HG02938 (cell line): Measurements from ENCODE around the gene HBS1L.

Experiments
- ATAC-seq: cut with Tn5 transposase; IDR thresholded peaks from one replicate; pipeline ENCODE4 v1.9.1; 2021; ENCODE audit warnings: mild to moderate bottlenecking, moderate library complexity; ENCODE audit not compliant: unreplicated experiment

Gene HBS1L

GRCh38 chr6:135054569-135055498, at the start of gene HBS1L:
TSS of gene HBS1L (minus strand) at chr6:135054822. CDS start at chr6:135054691, 131 bp downstream.
- peak; percentile 95 for ATAC-seq

- ATAC-seq = no peak
These were observed 49.6 kb upstream of the HBS1L start for GRCh38 chr6:135104199-135104598.

DNA sequence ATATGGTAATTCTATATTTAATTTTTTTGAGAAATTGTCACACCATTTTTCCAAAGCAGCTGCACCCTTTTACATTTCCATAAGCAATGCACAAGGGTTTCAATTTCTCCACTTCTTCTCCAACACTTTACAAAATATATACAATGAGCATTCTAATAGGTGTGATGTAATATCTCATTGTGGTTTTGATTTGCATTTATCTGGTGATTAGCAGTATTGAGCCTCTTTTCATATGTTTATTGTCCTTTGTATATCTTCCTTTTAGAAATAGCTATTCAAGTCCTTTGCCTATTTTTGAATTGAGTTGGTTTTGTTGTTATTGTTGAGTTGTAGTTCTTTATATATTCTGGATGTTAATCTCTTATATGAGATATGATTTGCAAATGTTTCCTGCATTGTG, 47.6 kb upstream of the HBS1L start:
- no peak for ATAC-seq

DNA sequence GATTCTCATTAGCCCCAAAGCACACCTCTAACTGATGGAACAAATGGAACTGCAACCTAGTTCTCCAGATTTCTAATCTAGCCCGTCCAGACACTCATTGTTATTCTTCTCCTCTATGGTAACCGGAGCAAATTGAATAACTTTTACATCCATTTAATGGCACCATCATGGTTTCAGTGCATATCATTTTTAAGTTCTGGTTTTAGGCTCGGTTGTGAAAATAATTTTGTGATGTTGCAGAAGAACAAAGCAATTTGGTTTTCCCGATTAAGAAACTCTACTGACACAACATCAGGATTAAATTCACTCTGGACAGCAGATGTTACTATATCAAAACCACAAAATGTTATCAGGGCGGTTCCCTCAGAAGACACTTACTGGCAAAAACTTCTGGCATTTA, 42.5 kb upstream of the HBS1L start:
- no peak for ATAC-seq

GRCh38 chr6:135096403-135097130, 41.9 kb upstream of the HBS1L start:
- no peak for ATAC-seq

DNA sequence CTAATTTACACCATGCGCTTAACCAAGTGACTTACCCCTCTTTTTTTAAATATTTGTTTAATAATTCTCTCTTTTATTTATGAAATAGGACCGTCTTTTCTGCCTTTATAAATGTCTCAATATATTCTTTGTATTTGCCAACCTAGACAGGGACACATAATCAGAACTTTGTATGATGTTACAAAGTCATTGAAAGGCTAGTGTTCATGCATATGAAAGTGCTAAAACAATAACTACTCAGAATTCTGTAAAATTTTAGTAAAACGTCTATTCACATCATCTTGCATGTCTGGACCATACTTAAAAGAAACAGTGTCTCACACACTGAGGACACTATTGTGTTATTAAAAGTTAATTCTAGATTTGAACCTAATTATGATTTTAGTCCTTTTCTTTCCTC, 41.1 kb upstream of the HBS1L start:
- no peak for ATAC-seq

- peak; percentile 79 for ATAC-seq
These were observed 39.8 kb upstream of the HBS1L start for GRCh38 chr6:135094403-135094821.

- no peak for ATAC-seq
These were observed 39.0 kb upstream of the HBS1L start for GRCh38 chr6:135093578-135093977.

DNA sequence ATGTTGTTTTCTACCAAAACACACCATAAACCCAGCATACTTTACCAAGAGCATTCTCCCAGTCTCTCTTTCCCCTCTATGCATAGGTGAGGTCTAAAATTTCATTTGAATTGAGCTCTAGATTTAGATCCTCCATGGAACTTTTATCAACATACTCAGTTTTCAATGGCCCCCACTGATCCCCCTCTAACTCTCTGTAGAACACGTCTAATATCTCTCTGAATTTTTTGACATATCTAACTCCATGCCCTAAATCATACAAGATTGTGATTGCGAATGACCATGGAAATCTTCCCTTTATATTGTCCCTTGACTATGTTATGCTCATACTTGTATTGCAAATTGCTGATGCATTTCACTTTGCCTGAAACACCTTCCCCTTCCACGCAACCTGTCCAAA, 38.1 kb upstream of the HBS1L start:
- ATAC-seq = no peak

DNA sequence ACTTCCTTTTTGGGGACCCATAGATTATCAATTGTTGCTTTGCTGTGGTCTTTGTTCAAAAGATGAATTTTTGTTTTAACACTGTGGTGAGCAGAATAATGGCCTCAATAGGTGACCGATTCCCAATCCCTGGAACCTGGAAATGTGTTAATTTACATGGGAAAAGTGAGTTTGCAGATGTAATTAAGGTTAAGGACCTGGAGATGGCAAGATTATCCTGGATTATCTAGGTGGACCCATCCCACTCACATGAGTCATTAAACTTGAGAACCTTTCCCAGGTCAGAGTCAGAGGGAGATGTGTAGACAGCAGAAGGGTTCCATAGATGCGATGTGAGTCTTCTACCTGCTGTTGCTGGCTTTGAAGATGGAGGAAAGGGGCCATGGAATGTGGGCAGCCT, 36.2 kb upstream of the HBS1L start:
- ATAC-seq = no peak

DNA sequence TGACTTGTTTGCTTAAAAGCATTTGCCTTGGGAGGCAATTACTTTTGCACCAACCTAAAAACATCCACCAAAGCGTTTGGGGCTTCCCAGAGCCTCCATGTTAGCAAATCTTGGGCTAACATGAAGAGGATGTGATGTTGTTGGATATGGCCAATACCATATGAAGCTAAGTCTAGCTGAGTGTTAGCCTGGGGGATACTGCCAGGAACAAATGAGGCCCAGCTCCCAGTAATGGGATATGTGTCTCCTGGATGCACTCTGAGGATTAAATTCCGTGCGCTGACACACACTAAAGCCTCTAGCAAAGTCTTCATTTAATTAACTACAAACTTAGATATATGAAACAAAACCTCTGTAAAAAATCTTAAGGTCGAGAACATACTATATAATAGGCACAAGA, 35.3 kb upstream of the HBS1L start:
- no peak for ATAC-seq

- ATAC-seq = peak; percentile 80
These were observed 34.5 kb upstream of the HBS1L start for GRCh38 chr6:135088818-135089809.

GRCh38 chr6:135088281-135088680, 33.7 kb upstream of the HBS1L start:
- ATAC-seq = peak; percentile 0

GRCh38 chr6:135087803-135088202, 33.2 kb upstream of the HBS1L start:
- ATAC-seq = no peak

DNA sequence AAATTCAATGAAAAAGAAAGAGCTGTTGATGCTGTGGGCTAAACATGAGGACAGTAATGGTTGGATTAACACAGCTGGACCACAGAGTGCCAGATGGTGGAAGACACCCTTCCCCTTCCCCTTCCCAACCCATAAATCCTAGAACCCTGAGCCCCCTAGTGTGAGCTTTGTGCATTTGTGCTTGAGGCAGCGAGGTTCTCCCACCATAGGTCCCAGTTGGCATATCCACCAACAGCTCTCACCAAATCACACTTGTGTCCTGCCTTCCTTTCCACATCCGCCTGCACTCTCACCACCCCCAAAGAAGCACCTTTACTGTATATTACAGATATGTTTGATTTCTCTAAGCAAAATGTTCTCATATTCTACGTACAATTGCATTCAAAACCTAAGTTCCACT, 32.8 kb upstream of the HBS1L start:
- no peak for ATAC-seq

- no peak for ATAC-seq
These were observed 31.8 kb upstream of the HBS1L start for GRCh38 chr6:135086414-135086764.

DNA sequence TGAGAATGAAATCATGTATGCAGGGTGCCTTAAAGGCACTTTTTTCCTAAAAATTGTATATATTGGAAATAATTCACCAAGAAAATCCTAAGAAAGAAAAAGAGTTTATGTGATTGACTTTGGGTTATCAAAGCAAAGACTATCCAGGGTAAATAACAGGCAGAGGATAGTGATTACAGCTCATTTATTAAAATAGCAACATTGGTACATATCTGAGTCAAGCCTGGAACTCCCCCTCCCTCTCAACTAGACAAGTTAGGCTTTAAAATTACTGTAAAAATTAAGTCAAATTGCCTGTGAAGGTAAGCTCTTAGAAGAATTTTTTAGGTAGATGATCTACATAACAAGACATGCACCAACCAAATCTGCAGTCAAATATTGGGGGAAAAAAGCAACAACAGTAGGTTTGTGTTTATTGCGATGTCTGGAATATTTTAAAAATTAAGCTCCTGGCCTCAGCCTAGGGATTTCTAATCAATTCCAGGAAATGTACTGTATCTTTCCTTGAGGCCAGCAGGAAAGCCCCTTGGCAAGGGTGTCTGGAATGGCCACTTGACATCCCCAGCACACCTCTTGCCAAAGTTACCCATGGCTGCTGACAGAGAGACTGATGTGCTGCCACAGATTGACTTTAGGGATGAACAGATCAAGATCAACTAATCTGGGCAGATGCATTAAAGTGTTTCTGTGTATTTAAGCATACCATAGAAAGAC, 31.2 kb upstream of the HBS1L start:
- no peak for ATAC-seq

GRCh38 chr6:135084916-135085269, 30.3 kb upstream of the HBS1L start:
- ATAC-seq = no peak

GRCh38 chr6:135084001-135084915, 29.6 kb upstream of the HBS1L start:
- no peak for ATAC-seq
